A673 (cell line): ENCODE data around the gene TEX54. TPM values are rescaled to one million over a fixed set of nuclear protein-coding genes. Genes with fewer than 3 reads are reported as not detected.

Source experiments
- BruUV-seq: library from RNA; stranded (reverse); fragments of 400-500 nt; replicated peaks from 2 replicates; lab custom pipeline; 2021; lab: Mats Ljungman, UMichigan
- CTCF ChIA-PET: fragments of 300-600 bp; sonication (Branson Sonifier 250); formaldehyde crosslinking; loops from one replicate; lab custom pipeline; 2022; ENCODE audit warnings: antibody characterized with exemption; lab: Charles Lee
- POLR2A ChIA-PET: fragments of 300-600 bp; sonication (Branson Sonifier 250); formaldehyde crosslinking; loops from one replicate; lab custom pipeline; 2022; ENCODE audit warnings: antibody characterized with exemption; ENCODE audit not compliant: low non-redundant PET; lab: Charles Lee
- DNase-seq: peaks from one replicate; pipeline ENCODE4 v3.0.0-alpha.2; 2015; ENCODE audit warnings: low spot score
- H3K27ac ChIP-seq: fragments of 200-600 bp; sonication (generic); 2 replicates; pipeline ENCODE4 v1.5.1; 2016; ENCODE audit warnings: mixed run types, low read depth, mild to moderate bottlenecking, mixed read lengths, antibody characterized with exemption, low read length; ENCODE audit not compliant: poor library complexity, severe bottlenecking
- H3K27me3 ChIP-seq: fragments of 200-600 bp; sonication (generic); replicated peaks from 2 replicates; pipeline ENCODE4 v1.6.1; 2017; ENCODE audit warnings: mixed run types, low read depth, mild to moderate bottlenecking, mixed read lengths, antibody characterized with exemption, low read length; ENCODE audit not compliant: insufficient read depth, poor library complexity
- H3K36me3 ChIP-seq: fragments of 200-600 bp; sonication (generic); 2 replicates; pipeline ENCODE4 v1.6.1; 2016; ENCODE audit warnings: mixed run types, mild to moderate bottlenecking, mixed read lengths, antibody characterized with exemption, low read length; ENCODE audit not compliant: insufficient read depth, poor library complexity, severe bottlenecking
- H3K4me1 ChIP-seq: fragments of 200-600 bp; sonication (generic); 2 replicates; pipeline ENCODE4 v1.6.1; 2017; ENCODE audit warnings: mixed run types, mild to moderate bottlenecking, mixed read lengths, antibody characterized with exemption, low read length; ENCODE audit not compliant: insufficient read depth, poor library complexity, severe bottlenecking
- H3K4me3 ChIP-seq: fragments of 200-600 bp; sonication (generic); 2 replicates; pipeline ENCODE4 v1.5.1; 2016; ENCODE audit warnings: low read depth, mixed run types, mild to moderate bottlenecking, mixed read lengths, low read length; ENCODE audit not compliant: poor library complexity, severe bottlenecking
- H3K9me3 ChIP-seq: fragments of 200-600 bp; sonication (generic); 2 replicates; pipeline ENCODE4 v1.6.1; 2016; ENCODE audit warnings: mixed run types, low read depth, mild to moderate bottlenecking, mixed read lengths, antibody characterized with exemption, low read length; ENCODE audit not compliant: poor library complexity, severe bottlenecking
- CTCF ChIP-seq: fragments of 300-800, 200-600 bp; sonication (generic); conservative IDR thresholded peaks from 2 replicates; pipeline ENCODE4 v1.5.1; 2017; ENCODE audit warnings: low read depth, mild to moderate bottlenecking, antibody characterized with exemption, low read length, moderate library complexity, mixed read lengths
- EZH2 ChIP-seq: fragments of 200-600 bp; sonication (generic); IDR thresholded peaks from 2 replicates; pipeline ENCODE4 v1.6.1; 2017; ENCODE audit warnings: borderline replicate concordance, low read depth, mild to moderate bottlenecking, mixed read lengths, antibody characterized with exemption, low read length; ENCODE audit not compliant: poor library complexity, severe bottlenecking
- intact Hi-C: fragments of 100-400 bp; cut with micrococcal nuclease; formaldehyde crosslinking; loops from one replicate; pipeline ENCODE4 v1.10.0; 2022; ENCODE audit not compliant: unreplicated experiment
- total RNA-seq: library from RNA; stranded (reverse); gene quantifications from 2 replicates; pipeline ENCODE4 v1.2.3, GENCODE V29; 2021

The TEX54 gene
- total RNA-seq, 1 experiment from 2014 or later = 0.77 TPM

GRCh38 chr11:62787005-62787759 lies 45.5 kb downstream of the TEX54 start, which contains the start of gene TMEM179B:
TSS of gene TMEM179B (plus strand) at chr11:62787402. CDS start at chr11:62787432, 30 bp downstream.
- no peak for TF ChIP-seq EZH2
- TF ChIP-seq CTCF = peak; percentile 64
- Histone ChIP-seq H3K4me1 (peaks cover 25% of the 10 kb centered on the region), H3K9me3 (no peaks in the 10 kb centered on the region), H3K27ac (peak within 1 kb of the TSS; percentile 92), H3K27me3 (no peaks in the 10 kb centered on the region), H3K4me3 (peak within 1 kb of the TSS; percentile 74), H3K36me3 (peaks cover 48% of the 10 kb centered on the region)
- intact Hi-C loops = loop anchor here (1.0 to 5.0 kb wide), 3 partner anchors 55 to 95 kb away; partner anchors contain the start of gene SLC3A2
- ChIA-PET POLR2A (interaction anchor here (0.6 to 1.2 kb wide), 3 partner anchors 45 to 893 kb away, joined by 3 to 10 read pairs (median 3); partner anchors contain the start of gene STX5), CTCF (interaction anchor here (0.5 to 1.5 kb wide), 10 partner anchors 16 to 213 kb away, joined by 3 to 9 read pairs (median 4); partner anchors contain the start of genes EEF1G, POLR2G, STX5 and TAF6L)
- peak; percentile 100 for DNase-seq
- BruUV-seq = no TSS peak

DNA sequence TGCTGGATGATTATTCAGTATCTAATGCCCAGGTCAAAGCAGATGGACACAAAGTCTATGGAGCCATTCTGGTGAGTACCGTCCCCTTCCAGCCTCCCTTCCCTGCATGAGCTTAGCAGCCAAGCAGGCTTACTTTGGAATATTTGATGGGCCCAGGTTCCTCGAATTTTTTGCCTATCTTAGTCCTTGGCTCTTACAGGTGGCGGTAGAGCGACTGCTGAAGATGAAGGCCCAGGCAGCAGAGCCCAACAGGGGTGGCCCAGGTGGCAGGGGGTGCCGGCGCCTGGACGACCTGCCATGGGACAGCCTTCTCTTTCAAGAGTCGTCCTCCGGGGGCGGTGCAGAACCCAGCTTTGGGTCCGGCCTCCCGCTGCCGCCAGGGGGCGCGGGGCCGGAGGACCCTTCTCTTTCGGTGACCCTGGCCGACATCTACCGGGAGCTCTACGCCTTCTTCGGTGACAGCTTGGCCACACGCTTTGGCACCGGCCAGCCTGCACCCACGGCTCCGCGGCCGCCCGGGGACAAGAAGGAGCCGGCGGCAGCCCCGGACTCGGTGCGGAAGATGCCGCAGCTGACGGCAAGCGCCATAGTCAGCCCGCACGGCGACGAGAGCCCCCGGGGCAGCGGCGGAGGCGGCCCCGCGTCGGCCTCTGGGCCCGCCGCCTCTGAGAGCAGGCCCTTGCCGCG lies 46.2 kb downstream of the TEX54 start:
- Histone ChIP-seq H3K9me3 (no peaks in the 10 kb centered on the region), H3K36me3 (peaks cover 53% of the 10 kb centered on the region), H3K4me1 (peaks cover 22% of the 10 kb centered on the region), H3K4me3 (peak overlapping the region; percentile 74), H3K27ac (peak overlapping the region; percentile 92), H3K27me3 (no peaks in the 10 kb centered on the region)
- DNase-seq = peak; percentile 91
- no TSS peak for BruUV-seq
- ChIA-PET POLR2A (interaction anchor here (0.6 to 1.2 kb wide), 5 partner anchors 46 to 442 kb away, joined by 3 to 10 read pairs (median 4); partner anchors contain the start of gene STX5), CTCF (interaction anchor here (0.5 to 1.5 kb wide), 12 partner anchors 14 to 426 kb away, joined by 3 to 9 read pairs (median 4); partner anchors contain the start of genes EEF1G, POLR2G, STX5 and TAF6L)
- TF ChIP-seq CTCF (peak; percentile 98), EZH2 (no peak)
- intact Hi-C loops = loop anchor here (1.0 to 5.0 kb wide), 3 partner anchors 56 to 96 kb away; partner anchors contain the start of gene SLC3A2

DNA sequence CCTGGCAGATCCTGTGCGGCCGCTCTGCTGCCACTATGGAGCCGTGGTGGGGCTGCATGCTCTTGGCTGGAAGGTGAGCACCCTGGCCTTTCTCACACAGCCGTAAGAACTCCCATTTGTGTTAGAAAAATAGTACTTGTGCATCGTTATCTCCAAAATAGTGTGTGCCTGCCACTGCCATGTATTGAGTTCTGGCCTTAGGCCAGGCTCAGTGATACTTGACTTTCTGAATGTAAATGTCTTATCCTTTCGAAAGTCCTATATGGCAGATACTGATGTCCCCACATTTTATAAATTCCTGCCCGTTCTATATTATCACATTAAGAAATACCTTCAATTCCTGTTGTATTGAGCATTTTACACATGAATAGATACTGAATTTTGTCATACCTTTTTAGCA lies 49.9 kb downstream of the TEX54 start:
- CTCF ChIA-PET = no interaction called here
- Histone ChIP-seq H3K36me3 (peaks cover 51% of the 10 kb centered on the region), H3K4me1 (no peaks in the 10 kb centered on the region), H3K9me3 (no peaks in the 10 kb centered on the region), H3K4me3 (no peak overlapping the region), H3K27me3 (no peaks in the 10 kb centered on the region), H3K27ac (no peak overlapping the region)
- POLR2A ChIA-PET = interaction anchor here (0.7 kb wide), 1 partner anchor 99 kb away, joined by 13 read pairs; no protein-coding TSS in a partner anchor
- intact Hi-C loops = no loop called here
- TF ChIP-seq CTCF (no peak), EZH2 (no peak)
- DNase-seq = no peak
- BruUV-seq = no TSS peak
